T-helper 2 cell treated with Interferon-gamma antibody and Interleukin-4, amounts not matched to agents 5 μg/mL and 100 μg/mL, for 36 hours (primary cell): ENCODE measurements around the gene ANKRD33.
A peak's percentile ranks its signal among the peaks of the same experiment; 100 is the strongest.
"Not testable (repeated sequence)": the region's sequence is repeated elsewhere in the genome, so short reads cannot be mapped to it uniquely, and the experiment has no call there.

Source experiments
- DNase-seq: peaks from one replicate; pipeline ENCODE4 v3.0.0; 2021; ENCODE audit warnings: low spot score
- H3K27ac Mint-ChIP-seq: one replicate; pipeline ENCODE4 v1.8.0; 2021; ENCODE audit warnings: mild to moderate bottlenecking, mixed read lengths
- H3K27me3 Mint-ChIP-seq: one replicate; pipeline ENCODE4 v1.8.0; 2021; ENCODE audit warnings: low read depth, mixed read lengths
- H3K36me3 Mint-ChIP-seq: one replicate; pipeline ENCODE4 v1.8.0; 2021; ENCODE audit warnings: low read depth, mixed read lengths
- H3K4me1 Mint-ChIP-seq: one replicate; pipeline ENCODE4 v1.8.0; 2021; ENCODE audit warnings: low read depth, mixed read lengths
- H3K4me3 Mint-ChIP-seq: one replicate; pipeline ENCODE4 v1.8.0; 2022; ENCODE audit warnings: mild to moderate bottlenecking, moderate library complexity, mixed read lengths
- H3K9me3 Mint-ChIP-seq: one replicate; pipeline ENCODE4 v1.8.0; 2021; ENCODE audit warnings: mixed read lengths

The ANKRD33 gene

GRCh38 chr12:51883295-51883694 is 4.6 kb upstream of the ANKRD33 start:
- DNase-seq: no peak
- Mint-ChIP-seq H3K36me3 (peaks cover 2% of the 10 kb centered on the region), H3K27ac (no peak overlapping the region), H3K27me3 (peaks cover 6% of the 10 kb centered on the region), H3K4me3 (no peak overlapping the region), H3K9me3 (peaks cover 11% of the 10 kb centered on the region), H3K4me1 (peaks cover 9% of the 10 kb centered on the region)

- H3K36me3 Mint-ChIP-seq: peaks cover 2% of the 10 kb centered on the region
- H3K4me1 Mint-ChIP-seq: peaks cover 9% of the 10 kb centered on the region
- peaks cover 11% of the 10 kb centered on the region for H3K9me3 Mint-ChIP-seq
- no peak for DNase-seq
- no peak overlapping the region for H3K27ac Mint-ChIP-seq
- no peak overlapping the region for H3K4me3 Mint-ChIP-seq
- peaks cover 2% of the 10 kb centered on the region for H3K27me3 Mint-ChIP-seq
These were observed 3.8 kb upstream of the ANKRD33 start for GRCh38 chr12:51883998-51884675.

GRCh38 chr12:51884676-51885229 is 3.1 kb upstream of the ANKRD33 start:
- peaks cover 9% of the 10 kb centered on the region for H3K4me1 Mint-ChIP-seq
- no peak for DNase-seq
- H3K27me3 Mint-ChIP-seq: peaks cover 2% of the 10 kb centered on the region
- H3K36me3 Mint-ChIP-seq: peaks cover 2% of the 10 kb centered on the region
- peaks cover 11% of the 10 kb centered on the region for H3K9me3 Mint-ChIP-seq
- H3K4me3 Mint-ChIP-seq: no peak overlapping the region
- no peak overlapping the region for H3K27ac Mint-ChIP-seq

GRCh38 chr12:51885294-51886020 is 2.4 kb upstream of the ANKRD33 start:
- H3K9me3 Mint-ChIP-seq: peaks cover 11% of the 10 kb centered on the region
- peak overlapping the region; percentile 52 for H3K4me3 Mint-ChIP-seq
- not testable (repeated sequence) for DNase-seq, H3K4me1 Mint-ChIP-seq, H3K27me3 Mint-ChIP-seq, H3K36me3 Mint-ChIP-seq
- H3K27ac Mint-ChIP-seq: peak overlapping the region; percentile 79

GRCh38 chr12:51886021-51886710 is 1.7 kb upstream of the ANKRD33 start:
- Mint-ChIP-seq H3K9me3 (peaks cover 11% of the 10 kb centered on the region), H3K4me3 (peak overlapping the region; percentile 52), H3K36me3 (peaks cover 2% of the 10 kb centered on the region), H3K27me3 (peaks cover 2% of the 10 kb centered on the region), H3K4me1 (peaks cover 9% of the 10 kb centered on the region), H3K27ac (peak overlapping the region; percentile 79)
- peak; percentile 23 for DNase-seq

- Mint-ChIP-seq H3K9me3 (peaks cover 11% of the 10 kb centered on the region), H3K27ac (no peak overlapping the region), H3K4me1 (peaks cover 9% of the 10 kb centered on the region), H3K36me3 (peaks cover 2% of the 10 kb centered on the region), H3K27me3 (no peaks in the 10 kb centered on the region), H3K4me3 (no peak overlapping the region)
- no peak for DNase-seq
These were observed 663 bp downstream of the ANKRD33 start for GRCh38 chr12:51888316-51889215.

- H3K4me1 Mint-ChIP-seq: peaks cover 9% of the 10 kb centered on the region
- H3K9me3 Mint-ChIP-seq: peaks cover 11% of the 10 kb centered on the region
- H3K27me3 Mint-ChIP-seq: no peaks in the 10 kb centered on the region
- no peak for DNase-seq
- no peak overlapping the region for H3K4me3 Mint-ChIP-seq
- peaks cover 2% of the 10 kb centered on the region for H3K36me3 Mint-ChIP-seq
- no peak overlapping the region for H3K27ac Mint-ChIP-seq
These were observed 1.6 kb downstream of the ANKRD33 start for GRCh38 chr12:51889216-51890132.

GRCh38 chr12:51890133-51890464 is 2.2 kb downstream of the ANKRD33 start:
- DNase-seq: no peak
- Mint-ChIP-seq H3K36me3 (peaks cover 2% of the 10 kb centered on the region), H3K9me3 (peaks cover 9% of the 10 kb centered on the region), H3K27me3 (no peaks in the 10 kb centered on the region), H3K4me3 (no peak overlapping the region), H3K4me1 (peaks cover 9% of the 10 kb centered on the region), H3K27ac (no peak overlapping the region)

- no peak for DNase-seq
- Mint-ChIP-seq H3K4me3 (no peak overlapping the region), H3K36me3 (peaks cover 2% of the 10 kb centered on the region), H3K9me3 (peaks cover 6% of the 10 kb centered on the region), H3K27me3 (no peaks in the 10 kb centered on the region), H3K27ac (no peak overlapping the region), H3K4me1 (peaks cover 9% of the 10 kb centered on the region)
These were observed 2.7 kb downstream of the ANKRD33 start for GRCh38 chr12:51890511-51891171.

GRCh38 chr12:51891843-51892242 is 3.9 kb downstream of the ANKRD33 start:
- Mint-ChIP-seq H3K36me3 (no peaks in the 10 kb centered on the region), H3K27ac (no peak overlapping the region), H3K4me1 (no peaks in the 10 kb centered on the region), H3K9me3 (no peaks in the 10 kb centered on the region), H3K27me3 (peaks cover 4% of the 10 kb centered on the region), H3K4me3 (no peak overlapping the region)
- no peak for DNase-seq

- no peak overlapping the region for H3K27ac Mint-ChIP-seq
- H3K4me3 Mint-ChIP-seq: no peak overlapping the region
- no peak for DNase-seq
- H3K27me3 Mint-ChIP-seq: peaks cover 7% of the 10 kb centered on the region
- no peaks in the 10 kb centered on the region for H3K9me3 Mint-ChIP-seq
- H3K36me3 Mint-ChIP-seq: no peaks in the 10 kb centered on the region
- H3K4me1 Mint-ChIP-seq: no peaks in the 10 kb centered on the region
These were observed 5.9 kb downstream of the ANKRD33 start for GRCh38 chr12:51893786-51894185.

- Mint-ChIP-seq H3K4me1 (no peaks in the 10 kb centered on the region), H3K4me3 (no peak overlapping the region), H3K9me3 (no peaks in the 10 kb centered on the region), H3K36me3 (no peaks in the 10 kb centered on the region), H3K27me3 (peaks cover 7% of the 10 kb centered on the region), H3K27ac (no peak overlapping the region)
- no peak for DNase-seq
These were observed 7.7 kb downstream of the ANKRD33 start for GRCh38 chr12:51895378-51896135.
